IMR-90 (cell line): Measurements from ENCODE around the gene MDFI. TPM values are rescaled to one million over a fixed set of nuclear protein-coding genes. Genes with fewer than 3 reads are reported as not detected.

Experiments used
- ATAC-seq: fragments of 200-7000 bp; cut with Tn5 transposase; 2 replicates; pipeline ENCODE4 v1.9.1; 2020; ENCODE audit warnings: low read depth, mild to moderate bottlenecking, moderate library complexity
- BruUV-seq: library from RNA; stranded (reverse); fragments of 400-500 nt; replicated peaks from 2 replicates; lab custom pipeline; 2021; lab: Mats Ljungman, UMichigan
- CTCF ChIA-PET: fragments of 300-600 bp; formaldehyde crosslinking; extraction: SDS; loops from one replicate; lab custom pipeline; 2021; ENCODE audit warnings: antibody characterized with exemption; lab: Yijun Ruan, JAX
- POLR2A ChIA-PET: fragments of 300-600 bp; sonication (Branson Sonifier 250); formaldehyde crosslinking; loops from one replicate; lab custom pipeline; 2022; ENCODE audit warnings: antibody characterized with exemption; ENCODE audit not compliant: unreplicated experiment; lab: Charles Lee
- DNase-seq: peaks from one replicate; pipeline ENCODE4 v3.0.0; 2013
- H2AFZ ChIP-seq: replicated peaks from 2 replicates; pipeline ENCODE3; 2013; ENCODE audit warnings: low read length, mild to moderate bottlenecking; ENCODE audit not compliant: poor library complexity
- H2AK5ac ChIP-seq: 2 replicates; pipeline ENCODE4 v1.6.1; 2013; ENCODE audit warnings: low read depth, low read length, inconsistent platforms
- H2AK9ac ChIP-seq: replicated peaks from 2 replicates; pipeline ENCODE3; 2013; ENCODE audit warnings: mild to moderate bottlenecking, low read depth, low read length, moderate library complexity; ENCODE audit not compliant: poor library complexity
- H2BK120ac ChIP-seq: 2 replicates; pipeline ENCODE4 v1.6.1; 2013; ENCODE audit warnings: low read depth, low read length, inconsistent platforms
- H2BK15ac ChIP-seq: 3 replicates; pipeline ENCODE4 v1.6.1; 2013; ENCODE audit warnings: low read depth, low read length, inconsistent platforms
- H2BK20ac ChIP-seq: 2 replicates; pipeline ENCODE4 v1.6.1; 2013; ENCODE audit warnings: low read depth, mild to moderate bottlenecking, inconsistent platforms, low read length, moderate library complexity
- H2BK5ac ChIP-seq: 2 replicates; pipeline ENCODE4 v1.6.1; 2013; ENCODE audit warnings: mild to moderate bottlenecking, low read depth, low read length, inconsistent platforms; ENCODE audit not compliant: poor library complexity, severe bottlenecking
- H3K14ac ChIP-seq: replicated peaks from 2 replicates; pipeline ENCODE4 v1.6.1; 2013; ENCODE audit warnings: low read depth, low read length, inconsistent platforms
- H3K18ac ChIP-seq: 2 replicates; pipeline ENCODE4 v1.6.1; 2013; ENCODE audit warnings: low read depth, low read length, control low read depth
- H3K23ac ChIP-seq: 2 replicates; pipeline ENCODE4 v1.6.1; 2013; ENCODE audit warnings: low read depth, low read length, inconsistent platforms
- H3K27ac ChIP-seq: 2 replicates; pipeline ENCODE4 v1.5.1; 2013; ENCODE audit warnings: mild to moderate bottlenecking, control low read depth, low read length; ENCODE audit not compliant: insufficient read depth
- H3K27me3 ChIP-seq: 2 replicates; pipeline ENCODE4 v1.6.1; 2013; ENCODE audit warnings: low read length; ENCODE audit not compliant: control insufficient read depth, insufficient read depth
- H3K36me3 ChIP-seq: 2 replicates; pipeline ENCODE4 v1.6.1; 2013; ENCODE audit warnings: low read length, mixed read lengths; ENCODE audit not compliant: control insufficient read depth, insufficient read depth
- H3K4ac ChIP-seq: 2 replicates; pipeline ENCODE4 v1.6.1; 2013; ENCODE audit warnings: low read depth, low read length, inconsistent platforms
- H3K4me1 ChIP-seq: 2 replicates; pipeline ENCODE4 v1.6.1; 2013; ENCODE audit warnings: low read length, mixed read lengths; ENCODE audit not compliant: control insufficient read depth, insufficient read depth
- H3K4me2 ChIP-seq: 2 replicates; pipeline ENCODE4 v1.6.1; 2013; ENCODE audit warnings: low read depth, mild to moderate bottlenecking, control low read depth, low read length, moderate library complexity
- H3K4me3 ChIP-seq: 2 replicates; pipeline ENCODE4 v1.5.1; 2013; ENCODE audit warnings: low read depth, mild to moderate bottlenecking, control low read depth, low read length, moderate library complexity; ENCODE audit not compliant: insufficient read depth
- H3K56ac ChIP-seq: 2 replicates; pipeline ENCODE4 v1.6.1; 2013; ENCODE audit warnings: low read length, inconsistent platforms; ENCODE audit not compliant: insufficient read depth; ENCODE audit errors: extremely low read depth
- H3K79me1 ChIP-seq, 2 experiments: 2 replicates each; pipeline ENCODE4 v1.6.1; 2013; ENCODE audit warnings: low read length in 2 of 2, inconsistent platforms in 1 of 2, low read depth in 1 of 2
- H3K9ac ChIP-seq: 2 replicates; pipeline ENCODE4 v1.6.1; 2013; ENCODE audit warnings: low read depth, low read length, control low read depth
- H3K9me1 ChIP-seq: 2 replicates; pipeline ENCODE4 v1.6.1; 2013; ENCODE audit warnings: low read length, inconsistent platforms; ENCODE audit not compliant: insufficient read depth
- H3K9me3 ChIP-seq: 2 replicates; pipeline ENCODE4 v1.6.1; 2013; ENCODE audit warnings: low read length; ENCODE audit not compliant: control insufficient read depth, insufficient read depth
- H4K20me1 ChIP-seq: 2 replicates; pipeline ENCODE4 v1.6.1; 2013; ENCODE audit warnings: low read length, inconsistent platforms; ENCODE audit not compliant: insufficient read depth
- H4K5ac ChIP-seq: 2 replicates; pipeline ENCODE4 v1.6.1; 2013; ENCODE audit warnings: mild to moderate bottlenecking, low read depth, low read length, control low read depth
- H4K8ac ChIP-seq, 2 experiments: 2 replicates each; pipeline ENCODE4 v1.6.1; 2013; ENCODE audit warnings: low read depth in 2 of 2, low read length in 2 of 2, control low read depth in 1 of 2, inconsistent platforms in 1 of 2
- H4K91ac ChIP-seq: 2 replicates; pipeline ENCODE4 v1.6.1; 2013; ENCODE audit warnings: low read depth, low read length, inconsistent platforms; ENCODE audit not compliant: insufficient read depth
- BHLHE40 ChIP-seq: fragments of 150-350 bp; IDR thresholded peaks from 2 replicates; pipeline ENCODE4 v1.6.1; 2016; ENCODE audit warnings: mild to moderate bottlenecking, low read depth, low read length
- CEBPB ChIP-seq: IDR thresholded peaks from 2 replicates; pipeline ENCODE4 v1.6.1; 2012; ENCODE audit warnings: low read depth, low read length, improper control_type of control experiment
- CHD1 ChIP-seq: IDR thresholded peaks from 2 replicates; pipeline ENCODE4 v1.6.1; 2012; ENCODE audit warnings: low read depth, low read length, improper control_type of control experiment
- ELK1 ChIP-seq: fragments of 150-350 bp; IDR thresholded peaks from 2 replicates; pipeline ENCODE4 v1.6.1; 2016; ENCODE audit warnings: low read depth, mild to moderate bottlenecking, low read length, moderate library complexity, borderline replicate concordance
- FOS ChIP-seq: fragments of 150-350 bp; IDR thresholded peaks from 2 replicates; pipeline ENCODE4 v1.6.1; 2016; ENCODE audit warnings: low read depth, low read length
- MAFK ChIP-seq: IDR thresholded peaks from 2 replicates; pipeline ENCODE4 v1.6.1; 2012; ENCODE audit warnings: low read depth, low read length, improper control_type of control experiment
- MAZ ChIP-seq: IDR thresholded peaks from 2 replicates; pipeline ENCODE4 v1.6.1; 2012; ENCODE audit warnings: low read depth, mild to moderate bottlenecking, low read length, improper control_type of control experiment, moderate library complexity, borderline replicate concordance
- MXI1 ChIP-seq: IDR thresholded peaks from 2 replicates; pipeline ENCODE4 v1.6.1; 2012; ENCODE audit warnings: low read depth, mild to moderate bottlenecking, low read length, moderate library complexity, borderline replicate concordance
- NFE2L2 ChIP-seq: fragments of 150-350 bp; IDR thresholded peaks from 2 replicates; pipeline ENCODE4 v1.6.1; 2016; ENCODE audit warnings: low read depth, mild to moderate bottlenecking, low read length
- POLR2A ChIP-seq: IDR thresholded peaks from 2 replicates; pipeline ENCODE4 v1.6.1; 2012; ENCODE audit warnings: mild to moderate bottlenecking, low read depth, low read length
- RAD21 ChIP-seq: IDR thresholded peaks from 2 replicates; pipeline ENCODE4 v1.6.1; 2012; ENCODE audit warnings: low read length, improper control_type of control experiment
- RCOR1 ChIP-seq: IDR thresholded peaks from 2 replicates; pipeline ENCODE4 v1.6.1; 2012; ENCODE audit warnings: mild to moderate bottlenecking, low read length, improper control_type of control experiment; ENCODE audit not compliant: insufficient replicate concordance
- RFX5 ChIP-seq: IDR thresholded peaks from 2 replicates; pipeline ENCODE4 v1.8.0; 2012; ENCODE audit warnings: low read depth, mild to moderate bottlenecking, low read length, moderate library complexity
- SMC3 ChIP-seq: fragments of 150-350 bp; IDR thresholded peaks from 2 replicates; pipeline ENCODE4 v1.6.1; 2016; ENCODE audit warnings: low read depth, mild to moderate bottlenecking, antibody characterized with exemption, low read length, moderate library complexity
- USF2 ChIP-seq: fragments of 150-350 bp; IDR thresholded peaks from 2 replicates; pipeline ENCODE4 v1.6.1; 2017; ENCODE audit warnings: mild to moderate bottlenecking, antibody characterized with exemption, low read length, low read depth
- WGBS, 2 experiments: methylation state at CpG; one replicate each; pipeline versions ENCODE4 v1.1.5 to v1.1.7; 2013; ENCODE audit warnings: missing lambda C conversion rate in 2 of 2; ENCODE audit not compliant: insufficient read length in 1 of 2; ENCODE audit errors: extremely low coverage in 2 of 2; 5-methylcytosine and 5-hydroxymethylcytosine counted together
- dilution Hi-C: fragments of 300-500 bp; cut with HindIII; formaldehyde crosslinking; loops from one replicate; pipeline ENCODE4 v1.14.3; 2018; ENCODE audit warnings: low sequenced_read_pairs; ENCODE audit not compliant: unreplicated experiment
- in situ Hi-C: fragments of 300-500 bp; cut with MboI; formaldehyde crosslinking; loops from 3 replicates; pipeline ENCODE4 v1.14.3; 2019; ENCODE audit warnings: low sequenced_read_pairs, inconsistent platforms, mixed read lengths
- intact Hi-C: fragments of 100-400 bp; cut with micrococcal nuclease; formaldehyde crosslinking; loops from 2 replicates; pipeline ENCODE4 v1.10.0; 2022
- polyA plus RNA-seq, 3 experiments: library from polyadenylated mRNA; depleted of rRNA; stranded (reverse); fragments of >200 nt; gene quantifications; 2 replicates each; pipeline ENCODE4 v1.2.3, GENCODE V29; 2012; ENCODE audit warnings: low replicate concordance in 1 of 3
- total RNA-seq: library from RNA; depleted of rRNA; stranded (reverse); fragments of >200 nt; gene quantifications from 2 replicates; pipeline ENCODE4 v1.2.3, GENCODE V29; 2012
- TF ChIP-seq, protein P1 (sequence below): conservative IDR thresholded peaks from 2 replicates; pipeline ENCODE4 v1.5.1; 2012; ENCODE audit warnings: mild to moderate bottlenecking, low read depth, low read length, improper control_type of control experiment

MDFI gene
- total and polyA plus RNA-seq, 2 of the 4 experiments (the other 2 are of a cell fraction) = 0.18 to 0.29 TPM

- in situ Hi-C loops (no loop called here), intact Hi-C loops (no loop called here), dilution Hi-C loops (no loop called here)
- Histone ChIP-seq H3K9me3 (no peaks in the 10 kb centered on the region), H3K79me1 (no peaks in the 10 kb centered on the region), H2BK20ac (no peak overlapping the region), H3K9me1 (no peaks in the 10 kb centered on the region), H4K20me1 (no peaks in the 10 kb centered on the region), H3K9ac (no peak overlapping the region), H4K5ac (no peak overlapping the region), H3K56ac (no peak overlapping the region), H2AK5ac (no peak overlapping the region), H2AFZ (no peak overlapping the region), H3K27me3 (peaks cover 44% of the 10 kb centered on the region), H2AK9ac (no peak overlapping the region), H3K23ac (no peak overlapping the region), H3K4me1 (peaks cover 7% of the 10 kb centered on the region; the same call in 1 of the 2 replicates), H3K4me3 (no peak overlapping the region), H3K4me2 (no peak overlapping the region), H3K4ac (no peak overlapping the region), H2BK15ac (no peak overlapping the region), H3K27ac (no peak overlapping the region), H2BK120ac (no peak overlapping the region), H3K18ac (no peak overlapping the region), H2BK5ac (no peak overlapping the region), H4K8ac (no peak overlapping the region), H3K36me3 (no peaks in the 10 kb centered on the region), H4K91ac (no peak overlapping the region), H3K14ac (no peak overlapping the region)
- 63% methylated on average over 5 of the region's 11 CpGs; no CpG with 5 or more reads in 1 of the 2 experiments for WGBS, 2 experiments
- DNase-seq = no peak
- BruUV-seq = no TSS peak
- CTCF ChIA-PET = no interaction called here
- POLR2A ChIA-PET = no interaction called here
- TF ChIP-seq USF2 = no peak
- TF ChIP-seq NFE2L2 = no peak
- no peak for TF ChIP-seq RCOR1
- no peak for TF ChIP-seq ELK1
- no peak for TF ChIP-seq MAZ
- TF ChIP-seq, protein P1, sequence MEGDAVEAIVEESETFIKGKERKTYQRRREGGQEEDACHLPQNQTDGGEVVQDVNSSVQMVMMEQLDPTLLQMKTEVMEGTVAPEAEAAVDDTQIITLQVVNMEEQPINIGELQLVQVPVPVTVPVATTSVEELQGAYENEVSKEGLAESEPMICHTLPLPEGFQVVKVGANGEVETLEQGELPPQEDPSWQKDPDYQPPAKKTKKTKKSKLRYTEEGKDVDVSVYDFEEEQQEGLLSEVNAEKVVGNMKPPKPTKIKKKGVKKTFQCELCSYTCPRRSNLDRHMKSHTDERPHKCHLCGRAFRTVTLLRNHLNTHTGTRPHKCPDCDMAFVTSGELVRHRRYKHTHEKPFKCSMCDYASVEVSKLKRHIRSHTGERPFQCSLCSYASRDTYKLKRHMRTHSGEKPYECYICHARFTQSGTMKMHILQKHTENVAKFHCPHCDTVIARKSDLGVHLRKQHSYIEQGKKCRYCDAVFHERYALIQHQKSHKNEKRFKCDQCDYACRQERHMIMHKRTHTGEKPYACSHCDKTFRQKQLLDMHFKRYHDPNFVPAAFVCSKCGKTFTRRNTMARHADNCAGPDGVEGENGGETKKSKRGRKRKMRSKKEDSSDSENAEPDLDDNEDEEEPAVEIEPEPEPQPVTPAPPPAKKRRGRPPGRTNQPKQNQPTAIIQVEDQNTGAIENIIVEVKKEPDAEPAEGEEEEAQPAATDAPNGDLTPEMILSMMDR = no peak
- TF ChIP-seq FOS = no peak
- TF ChIP-seq CEBPB = no peak
- no peak for TF ChIP-seq RFX5
- no peak for TF ChIP-seq POLR2A
- TF ChIP-seq CHD1 = no peak
- TF ChIP-seq BHLHE40 = no peak
- no peak for TF ChIP-seq SMC3
- TF ChIP-seq RAD21 = no peak
- no peak for TF ChIP-seq MXI1
- TF ChIP-seq MAFK = no peak
- no peak for ATAC-seq
These were observed 13.1 kb downstream of the MDFI start for GRCh38 chr6:41651246-41651961.
